HepG2 (cell line): Measurements from ENCODE around the gene CDS1. TPM values are rescaled to one million over a fixed set of nuclear protein-coding genes. Genes with fewer than 3 reads are reported as not detected.

Experiments used
- EHMT2 ChIP-seq: fragments of 200-600 bp; sonication (generic); IDR thresholded peaks from 2 replicates; pipeline ENCODE4 v1.7.0; 2017; ENCODE audit warnings: antibody characterized with exemption, low read depth, low read length, borderline replicate concordance
- ERF ChIP-seq: IDR thresholded peaks from 2 replicates; pipeline ENCODE4 v1.6.1; 2018; ENCODE audit warnings: missing biosample characterization, missing genetic modification reagents
- PRDM4 ChIP-seq: sonication (generic); formaldehyde crosslinking; IDR thresholded peaks from 2 replicates; pipeline ENCODE4 v1.9.0; 2021; ENCODE audit warnings: missing genetic modification reagents, borderline replicate concordance
- RCOR2 ChIP-seq: IDR thresholded peaks from 2 replicates; pipeline ENCODE4 v1.6.1; 2016; ENCODE audit warnings: missing biosample characterization, missing genetic modification reagents
- REST ChIP-seq, 2 experiments: IDR thresholded peaks; 2 replicates each; pipeline ENCODE4 v1.6.1; 2011 to 2012; ENCODE audit warnings: low read length in 2 of 2, borderline replicate concordance in 1 of 2, low read depth in 1 of 2, mild to moderate bottlenecking in 1 of 2, moderate library complexity in 1 of 2
- RFXAP ChIP-seq: sonication (generic); formaldehyde crosslinking; IDR thresholded peaks from 2 replicates; pipeline ENCODE4 v1.4.0; 2020; ENCODE audit warnings: missing genetic modification reagents, borderline replicate concordance
- SPEN ChIP-seq: sonication (generic); formaldehyde crosslinking; IDR thresholded peaks from 2 replicates; pipeline ENCODE4 v1.5.1; 2020; ENCODE audit warnings: low read depth, mild to moderate bottlenecking, missing genetic modification reagents
- ZBTB49 ChIP-seq: sonication (generic); formaldehyde crosslinking; IDR thresholded peaks from 2 replicates; pipeline ENCODE4 v1.4.0; 2020; ENCODE audit warnings: missing genetic modification reagents, borderline replicate concordance
- ZNF496 ChIP-seq: sonication (generic); formaldehyde crosslinking; IDR thresholded peaks from 2 replicates; pipeline ENCODE4 v1.8.1; 2023; ENCODE audit warnings: mild to moderate bottlenecking, moderate library complexity, missing genetic modification reagents; ENCODE audit not compliant: insufficient replicate concordance
- ZNF510 ChIP-seq: sonication (generic); formaldehyde crosslinking; IDR thresholded peaks from 2 replicates; pipeline ENCODE4 v1.4.0; 2020; ENCODE audit warnings: low read depth, mild to moderate bottlenecking, missing genetic modification reagents
- ZNF597 ChIP-seq: sonication (generic); formaldehyde crosslinking; IDR thresholded peaks from 2 replicates; pipeline ENCODE4 v1.5.0; 2020; ENCODE audit warnings: missing genetic modification reagents
- ZSCAN9 ChIP-seq: IDR thresholded peaks from 2 replicates; pipeline ENCODE4 v1.6.1; 2016; ENCODE audit warnings: borderline replicate concordance
- polyA plus RNA-seq, 8 experiments: library from polyadenylated mRNA; depleted of rRNA in 3 of 8; stranded (reverse) in 7 of 8; unstranded in 1 of 8; fragments of >200 nt; fragmentation: Illumina TruSeq in 4 of 8; extraction: Trizol in 4 of 8; gene quantifications; 2 replicates each; pipeline versions ENCODE4 v1.2.1 to v1.2.3, GENCODE V29; 2011 to 2016; ENCODE audit warnings: low read depth in 4 of 8, missing spikeins in 1 of 8, mixed read lengths in 1 of 8; ENCODE audit not compliant: insufficient read depth in 1 of 8
- total RNA-seq, 5 experiments: library from RNA; depleted of rRNA; stranded (reverse); fragments of >200 nt; fragmentation: Illumina TruSeq; extraction: Trizol; gene quantifications; 2 replicates each; pipeline ENCODE4 v1.2.3, GENCODE V29; 2016; ENCODE audit warnings: low read depth in 1 of 5
- TF ChIP-seq, protein P1 (sequence below): sonication (generic); formaldehyde crosslinking; IDR thresholded peaks from 2 replicates; pipeline ENCODE4 v1.8.0; 2022; ENCODE audit warnings: mild to moderate bottlenecking, missing genetic modification reagents, borderline replicate concordance
- TF ChIP-seq, protein P2 (sequence below): sonication (generic); formaldehyde crosslinking; IDR thresholded peaks from 2 replicates; pipeline ENCODE4 v1.5.0; 2020; ENCODE audit warnings: missing genetic modification reagents, mild to moderate bottlenecking, borderline replicate concordance
- TF ChIP-seq, protein P3 (sequence below): sonication (generic); formaldehyde crosslinking; IDR thresholded peaks from 2 replicates; pipeline ENCODE4 v1.4.0; 2020; ENCODE audit warnings: mild to moderate bottlenecking, low read depth, missing genetic modification reagents

The CDS1 gene
- total and polyA plus RNA-seq, 2 of the 13 experiments (the other 11 are each of a cell fraction or from before 2014, with no cell fraction given): 2.1 to 3.2 TPM

GRCh38 chr4:84582302-84582987, 482 bp upstream of the CDS1 start (continued):
- TF ChIP-seq, protein P1, sequence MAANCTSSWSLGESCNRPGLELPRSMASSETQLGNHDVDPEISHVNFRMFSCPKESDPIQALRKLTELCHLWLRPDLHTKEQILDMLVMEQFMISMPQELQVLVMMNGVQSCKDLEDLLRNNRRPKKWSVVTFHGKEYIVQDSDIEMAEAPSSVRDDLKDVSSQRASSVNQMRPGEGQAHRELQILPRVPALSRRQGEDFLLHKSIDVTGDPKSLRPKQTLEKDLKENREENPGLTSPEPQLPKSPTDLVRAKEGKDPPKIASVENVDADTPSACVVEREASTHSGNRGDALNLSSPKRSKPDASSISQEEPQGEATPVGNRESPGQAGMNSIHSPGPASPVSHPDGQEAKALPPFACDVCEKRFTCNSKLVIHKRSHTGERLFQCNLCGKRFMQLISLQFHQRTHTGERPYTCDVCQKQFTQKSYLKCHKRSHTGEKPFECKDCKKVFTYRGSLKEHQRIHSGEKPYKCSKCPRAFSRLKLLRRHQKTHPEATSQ (CRISPR knock-in tag): no peak
- TF ChIP-seq ZSCAN9 (CRISPR knock-in tag): no peak
- no peak for TF ChIP-seq ZNF510 (CRISPR knock-in tag)
- TF ChIP-seq RFXAP: no peak
- TF ChIP-seq, protein P2, sequence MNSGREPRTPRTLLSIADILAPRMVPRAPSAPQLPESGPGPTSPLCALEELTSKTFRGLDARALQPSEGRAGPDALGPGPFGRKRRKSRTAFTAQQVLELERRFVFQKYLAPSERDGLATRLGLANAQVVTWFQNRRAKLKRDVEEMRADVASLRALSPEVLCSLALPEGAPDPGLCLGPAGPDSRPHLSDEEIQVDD (CRISPR knock-in tag): no peak
- TF ChIP-seq RCOR2 (CRISPR knock-in tag): no peak
- no peak for TF ChIP-seq EHMT2
- TF ChIP-seq ERF (CRISPR knock-in tag): no peak
- TF ChIP-seq PRDM4 (CRISPR knock-in tag): no peak
- peak; percentile 44; the same call in 1 of the 2 replicates for TF ChIP-seq SPEN
- no peak for TF ChIP-seq ZBTB49 (CRISPR knock-in tag)
- no peak for TF ChIP-seq ZNF597 (CRISPR knock-in tag)
- TF ChIP-seq, protein P3, sequence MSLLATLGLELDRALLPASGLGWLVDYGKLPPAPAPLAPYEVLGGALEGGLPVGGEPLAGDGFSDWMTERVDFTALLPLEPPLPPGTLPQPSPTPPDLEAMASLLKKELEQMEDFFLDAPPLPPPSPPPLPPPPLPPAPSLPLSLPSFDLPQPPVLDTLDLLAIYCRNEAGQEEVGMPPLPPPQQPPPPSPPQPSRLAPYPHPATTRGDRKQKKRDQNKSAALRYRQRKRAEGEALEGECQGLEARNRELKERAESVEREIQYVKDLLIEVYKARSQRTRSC (CRISPR knock-in tag): no peak
- TF ChIP-seq ZNF496 (CRISPR knock-in tag): no peak
- no peak for TF ChIP-seq REST (IDR thresholded peaks at IDR 0.05; ENCODE audit: borderline replicate concordance in 1 of 2, low read depth in 1 of 2, low read length in 2 of 2)
